HEK293T (cell line): ENCODE data around the gene CCSER1.
A peak's percentile ranks its signal among the peaks of the same experiment; 100 is the strongest.
"Not testable (repeated sequence)": the region's sequence is repeated elsewhere in the genome, so short reads cannot be mapped to it uniquely, and the experiment has no call there.

ENCODE experiments used
- CTCF ChIA-PET: fragments of 350-600 bp; formaldehyde crosslinking; extraction: SDS; loops from one replicate; lab custom pipeline; 2021; ENCODE audit warnings: antibody characterized with exemption, inconsistent platforms; lab: Yijun Ruan, JAX
- POLR2A ChIA-PET: fragments of 350-600 bp; formaldehyde crosslinking; extraction: SDS; loops from one replicate; lab custom pipeline; 2020; ENCODE audit warnings: antibody characterized with exemption, inconsistent platforms; lab: Yijun Ruan, JAX
- DNase-seq: peaks from one replicate; pipeline ENCODE4 v3.0.0; 2012; ENCODE audit warnings: mixed read lengths; ENCODE audit errors: extremely low spot score
- ARNT ChIP-seq: fragments of 450-650 bp; IDR thresholded peaks from 2 replicates; pipeline ENCODE4 v1.6.1; 2017; ENCODE audit warnings: mild to moderate bottlenecking
- BHLHE40 ChIP-seq: fragments of 450-650 bp; IDR thresholded peaks from 2 replicates; pipeline ENCODE4 v1.6.1; 2016; ENCODE audit warnings: mild to moderate bottlenecking, moderate library complexity, borderline replicate concordance
- CTBP1 ChIP-seq: fragments of 450-650 bp; IDR thresholded peaks from 2 replicates; pipeline ENCODE4 v1.6.1; 2016; ENCODE audit warnings: borderline replicate concordance
- ELF4 ChIP-seq: fragments of 450-650 bp; IDR thresholded peaks from 2 replicates; pipeline ENCODE4 v1.6.1; 2017; ENCODE audit warnings: antibody characterized with exemption
- FOXA1 ChIP-seq: fragments of 450-650 bp; IDR thresholded peaks from 2 replicates; pipeline ENCODE4 v1.6.1; 2016; ENCODE audit warnings: mild to moderate bottlenecking
- FOXK2 ChIP-seq: fragments of 450-650 bp; IDR thresholded peaks from 2 replicates; pipeline ENCODE4 v1.6.1; 2016; ENCODE audit warnings: mild to moderate bottlenecking
- FOXM1 ChIP-seq: fragments of 450-650 bp; IDR thresholded peaks from 2 replicates; pipeline ENCODE4 v1.6.1; 2017; ENCODE audit warnings: mild to moderate bottlenecking, borderline replicate concordance
- HDGF ChIP-seq: fragments of 450-650 bp; IDR thresholded peaks from 2 replicates; pipeline ENCODE4 v1.6.1; 2017; ENCODE audit warnings: antibody characterized with exemption, borderline replicate concordance
- L3MBTL2 ChIP-seq: fragments of 450-650 bp; conservative IDR thresholded peaks from 2 replicates; pipeline ENCODE4 v1.6.1; 2016; ENCODE audit warnings: mild to moderate bottlenecking
- LEF1 ChIP-seq: fragments of 450-650 bp; IDR thresholded peaks from 2 replicates; pipeline ENCODE4 v1.6.1; 2017; ENCODE audit warnings: mild to moderate bottlenecking, borderline replicate concordance
- NFRKB ChIP-seq: fragments of 450-650 bp; IDR thresholded peaks from 2 replicates; pipeline ENCODE4 v1.6.1; 2016; ENCODE audit warnings: mild to moderate bottlenecking, moderate library complexity
- PKNOX1 ChIP-seq: fragments of 450-650 bp; IDR thresholded peaks from 2 replicates; pipeline ENCODE4 v1.6.1; 2016
- SP1 ChIP-seq: fragments of 450-650 bp; IDR thresholded peaks from 2 replicates; pipeline ENCODE4 v1.6.1; 2017
- SUZ12 ChIP-seq: fragments of 450-650 bp; IDR thresholded peaks from 2 replicates; pipeline ENCODE4 v1.6.1; 2016; ENCODE audit warnings: mild to moderate bottlenecking
- TARDBP ChIP-seq: fragments of 450-650 bp; IDR thresholded peaks from 2 replicates; pipeline ENCODE4 v1.6.1; 2016
- ZNF384 ChIP-seq: fragments of 450-650 bp; IDR thresholded peaks from 2 replicates; pipeline ENCODE4 v1.6.1; 2016

The CCSER1 gene

GRCh38 chr4:90330546-90330945 is 203.4 kb downstream of the CCSER1 start:
- DNase-seq = no peak
- CTCF ChIA-PET = no interaction called here
- TF ChIP-seq FOXK2 = no peak
- POLR2A ChIA-PET = no interaction called here

- no peak for DNase-seq
- ChIA-PET CTCF (no interaction called here), POLR2A (no interaction called here)
- TF ChIP-seq ARNT = no peak
Observed at GRCh38 chr4:90345549-90346215, 218.5 kb downstream of the CCSER1 start.

- DNase-seq = no peak
- ChIA-PET CTCF (no interaction called here), POLR2A (no interaction called here)
- TF ChIP-seq TARDBP = no peak
- no peak for TF ChIP-seq HDGF
- no peak for TF ChIP-seq PKNOX1
- TF ChIP-seq LEF1 = no peak
- TF ChIP-seq L3MBTL2 = no peak
- no peak for TF ChIP-seq BHLHE40
- TF ChIP-seq CTBP1 = no peak
- TF ChIP-seq FOXM1 = no peak
- TF ChIP-seq ELF4 = no peak
- TF ChIP-seq ARNT = no peak
- TF ChIP-seq FOXK2 = no peak
- no peak for TF ChIP-seq FOXA1
Observed at GRCh38 chr4:90349636-90350035, 222.4 kb downstream of the CCSER1 start.

- DNase-seq = peak; percentile 26
- CTCF ChIA-PET = no interaction called here
- TF ChIP-seq BHLHE40 (no peak), ARNT (no peak), LEF1 (no peak), SUZ12 (no peak), NFRKB (no peak), ELF4 (no peak), ZNF384 (peak; percentile 81)
Observed at GRCh38 chr4:90357117-90357710, 230.0 kb downstream of the CCSER1 start.

GRCh38 chr4:90375081-90375480 is 247.9 kb downstream of the CCSER1 start:
- TF ChIP-seq TARDBP (no peak), PKNOX1 (no peak), FOXA1 (no peak), ZNF384 (no peak), FOXK2 (no peak), FOXM1 (no peak), SUZ12 (no peak), LEF1 (no peak)
- ChIA-PET CTCF (no interaction called here), POLR2A (no interaction called here)
- no peak for DNase-seq

More at GRCh38 chr4:90357117-90357710, 230.0 kb downstream of the CCSER1 start:
- POLR2A ChIA-PET = no interaction called here

- POLR2A ChIA-PET = no interaction called here
- DNase-seq = no peak
- no peak for TF ChIP-seq SUZ12
- no peak for TF ChIP-seq SP1
- TF ChIP-seq FOXM1 = no peak
- no peak for TF ChIP-seq L3MBTL2
- no peak for TF ChIP-seq HDGF
- no peak for TF ChIP-seq FOXK2
- TF ChIP-seq ARNT = no peak
- no peak for TF ChIP-seq NFRKB
- TF ChIP-seq LEF1 = no peak
- no peak for TF ChIP-seq ZNF384
- TF ChIP-seq TARDBP = no peak
- TF ChIP-seq FOXA1 = no peak
- no peak for TF ChIP-seq ELF4
- TF ChIP-seq PKNOX1 = no peak
- TF ChIP-seq BHLHE40 = no peak
- no peak for TF ChIP-seq CTBP1
- CTCF ChIA-PET = no interaction called here
Observed at GRCh38 chr4:90393215-90393614, 266.0 kb downstream of the CCSER1 start.

- no peak for DNase-seq
- no peak for TF ChIP-seq SUZ12
- TF ChIP-seq NFRKB = no peak
- no peak for TF ChIP-seq ZNF384
- TF ChIP-seq PKNOX1 = no peak
- TF ChIP-seq FOXK2 = no peak
- TF ChIP-seq LEF1 = no peak
- no peak for TF ChIP-seq FOXA1
- TF ChIP-seq FOXM1 = no peak
- no peak for TF ChIP-seq ARNT
- no peak for TF ChIP-seq BHLHE40
- no peak for TF ChIP-seq TARDBP
- TF ChIP-seq CTBP1 = no peak
- no peak for TF ChIP-seq SP1
- no peak for TF ChIP-seq ELF4
- CTCF ChIA-PET = no interaction called here
- POLR2A ChIA-PET = no interaction called here
Observed at GRCh38 chr4:90403781-90404180, 276.6 kb downstream of the CCSER1 start.

- POLR2A ChIA-PET, CTCF ChIA-PET, DNase-seq: not testable (repeated sequence)
Observed at GRCh38 chr4:90407897-90408296, 280.7 kb downstream of the CCSER1 start.

GRCh38 chr4:90412786-90413185 is 285.6 kb downstream of the CCSER1 start:
- DNase-seq, POLR2A ChIA-PET, CTCF ChIA-PET: not testable (repeated sequence)
